ENCODE data around the gene TMEM145. TPM values are rescaled to one million over a fixed set of nuclear protein-coding genes. Genes with fewer than 3 reads are reported as not detected.
A peak's percentile ranks its signal among the peaks of the same experiment; 100 is the strongest.
"Not testable (repeated sequence)": the region's sequence is repeated elsewhere in the genome, so short reads cannot be mapped to it uniquely, and the experiment has no call there.

Gene TMEM145
- polyA plus RNA-seq, 1 donor: 0.41 TPM

- DNase-seq: no peak
Observed at GRCh38 chr19:42316223-42317211, 3.4 kb downstream of the TMEM145 start.

GRCh38 chr19:42317535-42317934 lies 4.4 kb downstream of the TMEM145 start:
- DNase-seq: no peak

GRCh38 chr19:42322305-42322704 lies 9.2 kb downstream of the TMEM145 start:
- no peak for DNase-seq

GRCh38 chr19:42323473-42323851 lies 10.4 kb downstream of the TMEM145 start:
- no peak for DNase-seq

- no peak for DNase-seq
Observed at GRCh38 chr19:42323852-42324654, 10.9 kb downstream of the TMEM145 start.

GRCh38 chr19:42324655-42325307 lies 11.7 kb downstream of the TMEM145 start:
- DNase-seq: no peak

- peak; percentile 99 for DNase-seq
Observed at GRCh38 chr19:42325308-42325895, 12.3 kb downstream of the TMEM145 start, which contains the start of gene MEGF8. TSS of gene MEGF8 (plus strand) at chr19:42325635. CDS start at chr19:42326244, 609 bp downstream.

GRCh38 chr19:42325896-42326771 lies 13.0 kb downstream of the TMEM145 start:
- no peak for DNase-seq

- DNase-seq: no peak
Observed at GRCh38 chr19:42326969-42327368, 13.9 kb downstream of the TMEM145 start.

GRCh38 chr19:42327381-42327780 lies 14.3 kb downstream of the TMEM145 start:
- no peak for DNase-seq

- no peak for DNase-seq
Observed at GRCh38 chr19:42328106-42328505, 15.0 kb downstream of the TMEM145 start.

GRCh38 chr19:42328854-42329253 lies 15.7 kb downstream of the TMEM145 start:
- DNase-seq: no peak

- DNase-seq: no peak
Observed at GRCh38 chr19:42330241-42330711, 17.2 kb downstream of the TMEM145 start.

- not testable (repeated sequence) for DNase-seq
Observed at GRCh38 chr19:42331333-42331732, 18.2 kb downstream of the TMEM145 start.

GRCh38 chr19:42332059-42332458 lies 18.9 kb downstream of the TMEM145 start:
- no peak for DNase-seq

GRCh38 chr19:42333018-42333417 lies 19.9 kb downstream of the TMEM145 start:
- DNase-seq: no peak

GRCh38 chr19:42333975-42334696 lies 21.0 kb downstream of the TMEM145 start:
- no peak for DNase-seq

- DNase-seq: no peak
Observed at GRCh38 chr19:42334697-42335373, 21.7 kb downstream of the TMEM145 start.

GRCh38 chr19:42335374-42335936 lies 22.3 kb downstream of the TMEM145 start:
- DNase-seq: no peak
